Measurements from ENCODE around the gene MORN1.
A peak's percentile ranks its signal among the peaks of the same experiment; 100 is the strongest.
"Not testable (repeated sequence)": the region's sequence is repeated elsewhere in the genome, so short reads cannot be mapped to it uniquely, and the experiment has no call there.

MORN1 gene

GRCh38 chr1:2302292-2302925 lies 88.9 kb downstream of the MORN1 start:
- no peak for DNase-seq

DNA sequence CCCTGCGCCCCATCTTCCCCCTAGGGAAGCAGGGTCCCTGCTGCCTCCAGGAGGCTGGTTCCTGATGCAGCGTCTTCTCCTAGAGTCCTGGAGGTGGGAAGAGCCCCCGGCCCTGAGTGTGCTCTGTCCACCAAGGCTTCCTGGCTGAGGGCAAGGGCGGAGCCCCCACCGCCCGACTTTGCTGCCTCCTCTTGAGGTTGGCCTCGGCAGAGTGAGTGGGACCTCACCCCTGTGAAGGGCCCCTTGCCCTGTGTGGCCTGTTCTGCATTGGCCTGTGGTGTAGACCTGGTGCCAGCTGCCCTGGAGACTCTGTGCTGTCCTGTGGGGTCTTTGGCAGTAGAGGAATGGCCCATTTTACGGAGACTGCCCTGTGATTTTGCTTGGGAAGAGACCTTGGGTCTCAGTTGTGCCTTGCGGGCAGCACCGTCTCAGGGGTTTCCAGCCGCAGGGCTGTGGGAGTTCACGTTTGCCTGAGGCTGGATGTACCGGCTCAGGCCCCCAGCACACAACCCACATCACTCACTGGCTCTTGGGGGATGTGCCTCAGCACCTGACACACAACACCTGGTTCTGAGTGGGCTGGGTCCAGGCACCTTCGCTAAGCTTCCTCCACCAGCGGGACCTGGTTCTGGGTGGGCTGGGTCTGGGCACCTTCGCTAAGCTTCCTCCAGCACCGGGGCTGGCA lies 89.6 kb downstream of the MORN1 start:
- DNase-seq, result no peak

- DNase-seq, result peak; percentile 90
Measured at GRCh38 chr1:2300851-2301606, 90.3 kb downstream of the MORN1 start.

- DNase-seq, result peak; percentile 89
Measured at GRCh38 chr1:2300004-2300771, 91.2 kb downstream of the MORN1 start.

DNA sequence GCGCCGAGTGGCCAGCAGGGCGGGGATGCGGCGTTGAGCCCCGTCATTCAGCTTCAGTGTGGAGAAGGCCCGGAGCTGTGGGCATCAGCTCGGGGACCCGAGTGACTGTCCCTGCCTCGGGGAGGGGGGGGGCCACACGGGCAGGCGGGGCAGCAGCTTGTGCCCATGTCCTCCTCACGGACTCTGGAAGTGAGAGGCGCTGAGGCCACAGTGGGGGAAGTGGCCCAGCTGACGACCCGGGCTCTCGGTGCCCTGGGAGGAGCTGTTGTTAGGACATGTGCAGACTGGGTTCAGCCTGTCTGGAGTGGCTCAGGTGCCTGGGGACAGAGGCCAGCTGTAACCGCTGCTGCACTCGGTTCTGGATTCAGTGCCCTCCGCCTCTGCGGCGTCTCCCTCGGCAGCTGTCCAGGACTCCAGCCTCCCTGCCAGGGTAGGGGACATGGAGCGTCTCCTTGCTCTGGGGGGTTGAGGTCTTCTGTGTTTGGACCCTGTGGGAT lies 92.2 kb downstream of the MORN1 start:
- no peak for DNase-seq

DNA sequence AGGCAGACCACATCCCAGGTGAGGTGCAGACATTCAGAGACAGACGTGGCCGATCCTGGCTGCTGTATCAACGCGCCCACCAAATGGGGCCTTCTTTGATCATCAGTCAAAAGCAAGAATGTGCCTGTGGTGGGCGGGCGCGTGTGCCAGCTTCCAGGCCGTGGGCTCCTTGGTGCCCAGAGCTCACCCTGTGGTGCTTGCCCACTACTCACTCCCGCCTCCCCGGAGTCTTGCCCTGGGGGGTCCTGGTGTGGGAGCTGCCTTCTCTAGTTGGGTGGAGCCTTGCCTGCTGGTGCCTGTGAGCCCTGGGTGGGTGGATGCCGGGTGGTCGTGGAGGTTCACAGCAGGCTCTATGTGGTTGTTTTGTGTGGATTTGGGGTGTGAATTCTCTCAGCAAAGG lies 92.7 kb downstream of the MORN1 start:
- DNase-seq, result no peak

GRCh38 chr1:2297246-2298011 lies 93.9 kb downstream of the MORN1 start:
- no peak for DNase-seq

DNA sequence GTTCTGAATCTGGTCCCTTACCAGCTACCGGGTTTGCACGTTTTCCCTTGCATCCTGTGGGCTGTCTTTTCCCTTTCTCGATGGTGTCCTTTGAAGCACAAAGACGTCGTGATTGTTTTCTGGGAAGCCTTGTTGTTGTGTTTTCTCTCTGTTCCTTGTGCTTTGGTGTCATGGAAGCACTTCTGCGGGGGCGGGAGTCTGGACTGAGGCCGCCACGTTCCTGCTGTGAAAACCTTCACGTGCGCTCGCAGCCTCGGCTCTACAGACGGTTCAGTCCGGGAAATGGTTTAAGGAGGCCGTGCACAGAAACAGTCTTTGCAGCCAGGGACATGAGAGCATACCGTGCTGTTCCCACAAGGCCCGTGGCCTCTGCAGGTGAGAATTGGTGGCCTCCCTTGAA lies 94.7 kb downstream of the MORN1 start:
- no peak for DNase-seq

DNA sequence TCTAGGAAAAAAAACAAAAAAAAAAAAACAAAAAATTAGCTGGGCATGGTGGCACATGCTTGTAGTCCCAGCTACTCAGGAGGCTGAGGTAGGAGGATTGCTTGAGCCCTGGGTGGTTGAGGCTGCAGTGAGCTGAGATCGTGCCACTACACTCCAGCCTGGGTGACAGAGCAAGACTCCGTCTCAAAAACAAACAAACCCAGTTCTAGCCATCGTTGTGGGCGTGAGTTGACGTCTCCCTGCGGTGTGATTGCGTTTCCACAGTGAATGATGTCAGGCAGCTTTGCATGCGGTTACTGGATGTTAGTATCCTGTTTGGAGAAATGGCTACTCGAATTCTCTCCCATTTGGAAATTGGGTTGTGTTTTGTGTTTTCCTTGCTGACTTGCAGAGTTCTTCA lies 95.1 kb downstream of the MORN1 start:
- DNase-seq, result not testable (repeated sequence)

DNA sequence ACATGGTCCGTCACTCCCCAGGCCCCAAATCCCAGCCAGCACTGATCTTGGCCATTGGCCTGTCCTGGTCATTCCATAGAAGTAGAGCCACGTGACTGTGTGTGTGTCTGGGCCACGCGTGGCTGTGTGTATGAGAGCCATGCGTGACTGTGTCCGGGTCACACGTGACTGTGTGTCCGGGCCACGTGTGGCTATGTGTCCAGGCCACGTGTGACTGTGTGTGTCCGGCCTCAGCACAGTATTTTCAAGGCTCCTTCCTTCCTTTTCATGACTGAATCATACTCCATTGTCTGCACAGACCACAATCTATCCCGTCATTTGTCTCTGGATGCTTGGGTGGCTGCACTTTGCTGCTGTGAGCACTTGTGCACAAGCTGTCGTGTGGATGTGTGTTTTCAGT lies 95.8 kb downstream of the MORN1 start:
- no peak for DNase-seq

- DNase-seq, result no peak
Measured at GRCh38 chr1:2294725-2295078, 96.7 kb downstream of the MORN1 start.

DNA sequence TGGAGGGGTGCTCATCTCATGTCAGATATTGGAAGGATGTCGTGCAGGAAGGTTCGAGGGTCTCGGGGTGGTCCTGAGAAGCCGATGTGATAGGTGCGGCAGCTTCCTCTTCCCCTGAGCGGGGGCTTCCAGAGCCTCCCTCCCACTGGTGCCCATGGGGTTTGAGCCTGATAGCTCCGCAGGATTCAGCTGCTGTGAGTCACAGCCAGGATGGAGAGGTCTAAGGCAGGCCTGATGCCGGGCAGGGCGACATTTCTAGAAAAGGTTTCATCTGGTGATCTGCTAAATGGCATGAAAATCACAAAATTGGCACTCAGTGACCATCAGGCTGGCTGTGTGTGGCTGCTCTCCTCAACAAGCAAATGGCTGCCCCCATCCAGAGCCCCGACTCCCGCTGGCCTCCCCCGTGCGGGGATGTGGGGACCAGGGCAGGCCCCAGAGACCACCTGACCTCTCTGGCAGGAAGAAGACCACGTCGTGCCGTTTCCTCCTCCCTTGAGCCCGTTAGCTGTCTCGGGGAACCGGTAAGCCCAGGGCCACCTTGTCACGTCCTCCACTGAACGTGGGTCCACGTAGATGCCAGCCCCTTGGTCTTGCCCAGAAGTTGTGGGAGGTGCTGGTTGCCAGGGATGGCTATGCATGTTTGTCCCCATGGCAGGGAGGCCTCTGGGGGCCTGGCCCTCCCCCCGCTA lies 97.2 kb downstream of the MORN1 start:
- DNase-seq, result no peak

GRCh38 chr1:2292725-2293450 lies 98.5 kb downstream of the MORN1 start:
- no peak for DNase-seq

DNA sequence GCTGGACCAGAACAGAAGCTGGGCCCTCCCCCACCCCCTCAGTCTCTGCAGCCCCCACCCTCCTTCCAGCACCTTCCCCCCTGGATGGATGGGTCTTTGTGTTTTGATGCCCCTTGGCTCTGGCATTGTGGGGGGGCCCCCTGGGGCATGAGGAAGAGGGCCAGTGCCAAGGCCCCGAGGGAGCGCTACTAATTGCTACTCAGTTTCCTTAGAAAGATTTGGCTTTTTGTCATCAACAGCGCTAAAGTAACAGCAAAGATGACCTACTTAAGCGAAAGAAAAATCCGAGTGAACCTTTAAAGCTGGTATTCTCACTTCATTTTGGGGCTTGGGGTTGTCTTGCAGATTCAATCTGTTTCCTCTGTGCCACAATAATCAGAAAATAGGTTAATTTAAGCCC lies 99.8 kb downstream of the MORN1 start:
- no peak for DNase-seq

- DNase-seq, result peak; percentile 89
Measured at GRCh38 chr1:2290595-2291510, 100.5 kb downstream of the MORN1 start.

DNA sequence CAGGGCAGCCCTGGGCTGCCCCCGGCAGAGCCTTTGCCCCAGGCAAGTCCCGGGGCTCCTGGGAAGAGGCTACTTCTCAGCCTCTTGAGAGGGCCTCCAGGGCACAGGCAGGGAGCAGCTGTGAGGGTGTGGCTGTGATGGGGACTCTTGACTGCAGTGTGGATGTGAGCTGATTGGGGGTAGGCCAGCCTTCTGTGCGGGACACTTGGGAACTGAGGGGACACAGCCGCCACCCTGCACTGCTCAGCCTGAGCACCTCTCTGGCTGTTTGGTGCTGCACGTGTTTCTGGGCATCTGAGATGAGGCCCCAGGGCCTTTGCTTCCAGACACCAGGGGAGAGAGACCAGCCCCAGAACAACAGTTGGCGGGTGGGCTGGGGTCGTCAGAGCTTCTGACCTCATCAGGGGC lies 101.2 kb downstream of the MORN1 start:
- peak; percentile 74 for DNase-seq

DNA sequence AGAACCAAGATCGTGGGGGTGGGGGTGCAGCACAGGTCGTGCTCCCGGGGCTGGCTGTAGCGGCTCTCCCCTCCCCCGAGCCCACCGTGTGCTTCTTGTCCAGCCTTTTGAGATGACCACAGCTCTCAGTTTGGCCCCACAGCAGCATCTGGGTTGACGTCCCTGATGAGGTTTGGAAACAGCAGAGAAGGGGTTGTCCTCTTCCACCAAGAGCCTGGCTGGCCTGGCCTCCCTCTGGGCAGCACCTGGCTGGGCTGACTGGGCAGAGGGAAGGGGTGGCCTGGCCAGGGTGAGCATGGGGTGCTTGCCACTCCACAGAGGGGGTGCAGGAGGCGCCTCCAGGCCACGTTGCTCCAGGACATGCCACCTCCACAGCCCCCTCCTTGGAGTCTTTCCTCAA lies 101.7 kb downstream of the MORN1 start:
- DNase-seq, result no peak

- no peak for DNase-seq
Measured at GRCh38 chr1:2288816-2289536, 102.4 kb downstream of the MORN1 start.

- DNase-seq, result no peak
Measured at GRCh38 chr1:2288311-2288710, 103.0 kb downstream of the MORN1 start.

All from activated CD8-positive, alpha-beta memory T cell treated with anti-CD3 and anti-CD28 coated beads, Interleukin-2, amount 50 U/mL, for 48 hours (primary cell).